Upper lobe of right lung (tissue), 1 donor: Measurements from ENCODE around the gene ACOXL. TPM values are rescaled to one million over a fixed set of nuclear protein-coding genes. Genes with fewer than 3 reads are reported as not detected.
A peak's percentile ranks its signal among the peaks of the same experiment; 100 is the strongest.

ENCODE experiments used
- ATAC-seq: fragments of 200-7000 bp; cut with Tn5 transposase; one replicate; pipeline ENCODE4 v1.9.1; 2020; ENCODE audit warnings: mild to moderate bottlenecking, moderate library complexity
- DNase-seq: peaks from one replicate; pipeline ENCODE4 v3.0.0-alpha.2; 2020
- H3K27ac ChIP-seq: fragments of 200-600 bp; one replicate; pipeline ENCODE4 v1.8.0; 2022
- H3K27me3 ChIP-seq: fragments of 200-600 bp; one replicate; pipeline ENCODE4 v1.8.0; 2022; ENCODE audit warnings: mild to moderate bottlenecking
- H3K36me3 ChIP-seq: fragments of 200-600 bp; one replicate; pipeline ENCODE4 v1.8.0; 2022
- H3K4me1 ChIP-seq: fragments of 200-600 bp; one replicate; pipeline ENCODE4 v1.8.0; 2022
- H3K4me3 ChIP-seq: fragments of 200-600 bp; one replicate; pipeline ENCODE4 v1.8.0; 2022; ENCODE audit warnings: mild to moderate bottlenecking
- H3K9me3 ChIP-seq: fragments of 200-600 bp; one replicate; pipeline ENCODE4 v1.8.0; 2022
- CTCF ChIP-seq: fragments of 200-600 bp; IDR thresholded peaks from one replicate; pipeline ENCODE4 v1.8.0; 2022; ENCODE audit warnings: antibody characterized with exemption
- intact Hi-C: fragments of 100-400 bp; cut with DNase I; formaldehyde crosslinking; loops from one replicate; pipeline ENCODE4 v1.11.0; 2022
- total RNA-seq: library from RNA; stranded (reverse); fragmentation: NEBNext Ultra II Directional; extraction: Animal tissue kit (Norgen Biotek cat#: 25700); gene quantifications from one replicate; pipeline ENCODE4 v1.2.1, GENCODE V29; 2021
- donor health status: DM: no; HTN: yes; CAD: no; lungs with severe emphysema.

ACOXL gene
- total RNA-seq, 1 donor from 2014 or later: 47.5 TPM

- ATAC-seq (no peak), DNase-seq (no peak)
- Histone ChIP-seq H3K27ac (no peak overlapping the region), H3K36me3 (no peaks in the 10 kb centered on the region), H3K4me1 (peaks cover 13% of the 10 kb centered on the region), H3K4me3 (no peak overlapping the region), H3K9me3 (no peaks in the 10 kb centered on the region), H3K27me3 (peaks cover 3% of the 10 kb centered on the region)
- intact Hi-C loops: no loop called here
- no peak for TF ChIP-seq CTCF
Observed at GRCh38 chr2:110712737-110713136, 19.6 kb upstream of the ACOXL start.

GRCh38 chr2:110713513-110714362 is 18.6 kb upstream of the ACOXL start:
- Histone ChIP-seq H3K4me3 (no peak overlapping the region), H3K4me1 (peaks cover 18% of the 10 kb centered on the region), H3K36me3 (no peaks in the 10 kb centered on the region), H3K9me3 (no peaks in the 10 kb centered on the region), H3K27me3 (peaks cover 3% of the 10 kb centered on the region), H3K27ac (no peak overlapping the region)
- TF ChIP-seq CTCF: no peak
- no peak for ATAC-seq
- DNase-seq: no peak
- intact Hi-C loops: no loop called here

- Histone ChIP-seq H3K36me3 (no peaks in the 10 kb centered on the region), H3K4me1 (peaks cover 18% of the 10 kb centered on the region), H3K27me3 (peaks cover 3% of the 10 kb centered on the region), H3K27ac (no peak overlapping the region), H3K9me3 (no peaks in the 10 kb centered on the region), H3K4me3 (no peak overlapping the region)
- ATAC-seq (peak; percentile 34), DNase-seq (no peak)
- TF ChIP-seq CTCF: no peak
- intact Hi-C loops: no loop called here
Observed at GRCh38 chr2:110714452-110715224, 17.7 kb upstream of the ACOXL start.

GRCh38 chr2:110716959-110717645 is 15.3 kb upstream of the ACOXL start:
- no peak for ATAC-seq
- H3K4me1 ChIP-seq: peaks cover 18% of the 10 kb centered on the region
- DNase-seq: no peak
- H3K36me3 ChIP-seq: no peaks in the 10 kb centered on the region
- H3K4me3 ChIP-seq: no peak overlapping the region
- intact Hi-C loops: no loop called here
- TF ChIP-seq CTCF: no peak
- no peak overlapping the region for H3K27ac ChIP-seq
- peaks cover 3% of the 10 kb centered on the region for H3K27me3 ChIP-seq
- H3K9me3 ChIP-seq: no peaks in the 10 kb centered on the region

- peaks cover 18% of the 10 kb centered on the region for H3K4me1 ChIP-seq
- no peak for DNase-seq
- ATAC-seq: peak; percentile 48
- no peaks in the 10 kb centered on the region for H3K27me3 ChIP-seq
- H3K36me3 ChIP-seq: no peaks in the 10 kb centered on the region
- no peak for TF ChIP-seq CTCF
- intact Hi-C loops: no loop called here
- H3K9me3 ChIP-seq: no peaks in the 10 kb centered on the region
- H3K27ac ChIP-seq: no peak overlapping the region
- no peak overlapping the region for H3K4me3 ChIP-seq
Observed at GRCh38 chr2:110717734-110718133, 14.6 kb upstream of the ACOXL start.
